OCI-LY1 (cell line): Measurements from ENCODE around the gene KCNIP4.

Source experiments
- EZH2 ChIP-seq: fragments of 200-600 bp; sonication (generic), shearing (Covaris generic); IDR thresholded peaks from 2 replicates; pipeline ENCODE4 v1.8.0; 2017; ENCODE audit warnings: borderline replicate concordance, mixed run types, mild to moderate bottlenecking, antibody characterized with exemption, low read length, moderate library complexity, mixed read lengths
- TF ChIP-seq, protein P1 (sequence below): fragments of 200-600 bp; sonication (generic), shearing (Covaris generic); IDR thresholded peaks from 2 replicates; pipeline ENCODE4 v1.5.1; 2017; ENCODE audit warnings: mild to moderate bottlenecking, antibody characterized with exemption, low read length, moderate library complexity, mixed read lengths

DNA sequence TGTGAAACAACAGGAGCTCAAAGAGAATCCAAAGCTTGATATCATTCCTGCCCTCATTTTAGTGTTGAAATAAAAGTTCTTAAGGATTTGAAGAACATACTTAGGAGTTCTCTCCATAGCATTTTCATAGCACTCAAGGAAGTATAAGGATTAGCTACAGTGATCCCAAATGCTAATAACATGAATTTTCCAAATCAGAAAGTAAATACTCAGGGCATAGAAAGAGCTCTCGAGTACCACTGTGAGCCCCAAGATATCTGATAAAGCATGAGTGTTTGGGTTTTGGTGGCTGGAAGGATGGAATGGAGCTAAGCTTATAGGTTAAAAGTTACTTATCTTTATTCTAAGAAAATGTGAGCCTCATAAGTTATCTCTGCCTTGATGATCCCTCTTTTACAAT lies 584.9 kb downstream of the KCNIP4 start:
- TF ChIP-seq, protein P1, sequence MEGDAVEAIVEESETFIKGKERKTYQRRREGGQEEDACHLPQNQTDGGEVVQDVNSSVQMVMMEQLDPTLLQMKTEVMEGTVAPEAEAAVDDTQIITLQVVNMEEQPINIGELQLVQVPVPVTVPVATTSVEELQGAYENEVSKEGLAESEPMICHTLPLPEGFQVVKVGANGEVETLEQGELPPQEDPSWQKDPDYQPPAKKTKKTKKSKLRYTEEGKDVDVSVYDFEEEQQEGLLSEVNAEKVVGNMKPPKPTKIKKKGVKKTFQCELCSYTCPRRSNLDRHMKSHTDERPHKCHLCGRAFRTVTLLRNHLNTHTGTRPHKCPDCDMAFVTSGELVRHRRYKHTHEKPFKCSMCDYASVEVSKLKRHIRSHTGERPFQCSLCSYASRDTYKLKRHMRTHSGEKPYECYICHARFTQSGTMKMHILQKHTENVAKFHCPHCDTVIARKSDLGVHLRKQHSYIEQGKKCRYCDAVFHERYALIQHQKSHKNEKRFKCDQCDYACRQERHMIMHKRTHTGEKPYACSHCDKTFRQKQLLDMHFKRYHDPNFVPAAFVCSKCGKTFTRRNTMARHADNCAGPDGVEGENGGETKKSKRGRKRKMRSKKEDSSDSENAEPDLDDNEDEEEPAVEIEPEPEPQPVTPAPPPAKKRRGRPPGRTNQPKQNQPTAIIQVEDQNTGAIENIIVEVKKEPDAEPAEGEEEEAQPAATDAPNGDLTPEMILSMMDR = no peak
- no peak for TF ChIP-seq EZH2
